HG03175 (cell line): ENCODE measurements around the gene PMM2.
A peak's percentile ranks its signal among the peaks of the same experiment; 100 is the strongest.
"Not testable (repeated sequence)": the region's sequence is repeated elsewhere in the genome, so short reads cannot be mapped to it uniquely, and the experiment has no call there.

Source experiments
- ATAC-seq: cut with Tn5 transposase; IDR thresholded peaks from one replicate; pipeline ENCODE4 v1.9.1; 2021; ENCODE audit warnings: mild to moderate bottlenecking, moderate library complexity; ENCODE audit not compliant: unreplicated experiment

The PMM2 gene

DNA sequence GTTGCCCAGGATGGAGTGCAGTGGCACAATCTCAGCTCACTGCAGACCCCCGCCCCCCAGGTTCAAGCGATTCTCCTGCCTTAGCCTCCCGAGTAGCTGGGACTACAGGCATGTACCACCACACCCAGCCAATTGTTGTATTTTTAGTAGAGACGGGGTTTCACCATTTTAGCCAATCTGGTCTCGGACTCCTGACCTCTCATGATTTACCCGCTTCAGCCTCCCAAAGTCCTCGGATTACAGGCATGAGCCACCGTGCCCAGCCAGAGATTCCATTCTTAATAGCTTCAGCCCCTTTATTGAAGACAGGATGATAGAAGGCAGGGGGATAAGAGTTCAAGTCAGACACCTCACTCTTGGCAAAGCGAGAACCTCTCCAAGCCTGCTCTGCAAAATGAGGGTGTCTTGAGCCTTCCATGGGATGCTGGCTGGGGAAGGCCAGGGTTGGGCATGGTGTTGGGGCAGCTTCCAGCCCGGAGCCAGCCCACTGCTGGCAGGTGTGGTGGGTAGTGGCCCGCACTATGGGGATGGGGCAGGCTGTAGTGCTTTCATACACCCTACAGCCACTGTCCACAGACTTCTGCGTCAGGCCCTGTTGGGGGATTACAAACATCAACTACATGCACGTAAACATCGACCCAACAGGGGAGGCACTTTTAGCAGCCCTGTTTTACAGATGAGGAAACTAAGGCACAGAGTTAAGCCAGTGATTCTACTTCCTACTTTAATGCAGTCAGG lies 67.7 kb downstream of the PMM2 start:
- no peak for ATAC-seq

DNA sequence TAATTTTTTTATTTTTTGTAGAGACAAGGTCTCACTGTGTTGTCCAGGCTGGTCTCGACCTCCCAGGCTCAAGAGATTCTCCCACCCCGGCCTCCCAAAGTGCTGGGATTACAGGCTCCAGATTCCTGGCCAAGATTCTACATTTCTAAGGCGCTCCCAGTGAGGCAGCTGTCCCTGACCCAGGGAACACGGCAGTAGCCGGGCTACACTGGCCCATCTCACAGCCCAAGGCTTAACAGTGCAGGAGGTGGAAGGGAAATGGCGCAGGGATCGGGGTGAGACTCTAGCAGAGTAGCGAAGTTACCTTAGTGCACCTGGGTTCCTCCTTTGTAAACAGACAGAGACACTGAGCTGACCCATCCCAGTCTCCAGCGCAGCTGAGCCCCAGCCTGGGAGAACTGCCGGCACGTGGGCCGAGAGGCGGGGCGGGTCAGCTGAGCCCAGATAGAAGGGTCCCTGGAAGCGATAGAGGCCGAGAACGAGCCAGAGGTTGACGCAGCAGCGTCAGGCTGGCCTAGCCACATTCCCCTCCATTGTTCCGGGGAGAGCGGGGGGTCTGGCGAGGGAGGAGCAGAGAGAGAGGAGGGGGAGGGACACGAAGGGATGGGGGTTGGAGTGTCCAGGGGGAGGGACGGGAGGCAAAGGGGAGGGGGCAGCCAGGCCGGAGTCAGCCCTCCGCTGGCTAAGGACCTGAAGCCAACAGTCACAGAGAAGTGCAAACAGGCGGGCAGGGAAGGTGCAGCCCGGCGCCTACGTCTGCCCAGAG lies 68.7 kb downstream of the PMM2 start:
- ATAC-seq: no peak

DNA sequence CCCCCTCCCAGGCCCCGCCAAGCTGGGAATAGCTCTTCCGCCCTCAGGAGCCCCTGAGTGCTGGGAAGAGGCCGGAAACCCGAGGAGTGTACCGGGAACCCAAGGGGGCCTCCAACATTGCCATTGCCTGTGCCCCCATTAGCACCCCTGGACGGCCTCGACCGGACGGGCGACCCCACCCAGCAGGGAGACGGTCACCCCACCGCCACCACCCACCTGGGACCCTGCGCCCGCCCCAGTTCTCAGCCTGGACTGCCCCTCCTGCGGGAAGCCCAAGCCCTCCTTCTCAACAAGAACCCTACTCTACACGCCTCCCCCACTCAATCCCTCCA lies 69.2 kb downstream of the PMM2 start:
- ATAC-seq: no peak

DNA sequence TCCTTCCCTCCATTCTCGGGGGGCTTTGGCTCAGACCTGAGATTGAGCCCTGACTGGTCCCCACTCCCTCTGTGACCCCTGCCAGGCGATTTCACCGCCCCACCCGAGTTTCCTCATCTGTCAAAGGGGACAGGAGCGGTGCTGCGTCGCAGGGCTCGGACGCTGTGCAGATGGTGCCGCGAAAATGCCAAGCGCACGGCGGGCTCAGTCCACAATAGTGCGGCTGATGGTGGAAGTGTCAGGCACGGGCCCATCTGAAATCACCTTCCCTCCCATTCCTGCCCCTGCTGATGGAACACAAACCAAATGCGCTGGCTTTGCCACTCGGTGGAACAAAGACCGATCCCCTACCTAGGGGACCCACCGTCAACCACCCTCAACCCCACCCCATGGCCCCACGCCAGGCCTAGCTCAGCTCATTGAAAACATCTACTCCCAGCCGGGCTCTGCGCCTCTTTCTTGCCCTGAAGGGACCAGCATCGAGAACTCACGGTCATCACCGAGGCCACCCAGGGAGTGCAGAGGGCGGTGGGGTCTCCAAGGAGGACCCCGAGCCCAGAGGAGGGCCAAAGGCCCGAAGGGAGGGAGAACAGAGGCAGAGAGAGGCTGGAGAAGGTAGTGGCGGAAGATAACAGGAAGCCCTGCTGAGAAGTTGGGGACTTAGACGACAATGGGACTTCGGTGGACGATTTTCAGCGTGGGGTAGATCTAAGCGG lies 69.7 kb downstream of the PMM2 start:
- no peak for ATAC-seq

DNA sequence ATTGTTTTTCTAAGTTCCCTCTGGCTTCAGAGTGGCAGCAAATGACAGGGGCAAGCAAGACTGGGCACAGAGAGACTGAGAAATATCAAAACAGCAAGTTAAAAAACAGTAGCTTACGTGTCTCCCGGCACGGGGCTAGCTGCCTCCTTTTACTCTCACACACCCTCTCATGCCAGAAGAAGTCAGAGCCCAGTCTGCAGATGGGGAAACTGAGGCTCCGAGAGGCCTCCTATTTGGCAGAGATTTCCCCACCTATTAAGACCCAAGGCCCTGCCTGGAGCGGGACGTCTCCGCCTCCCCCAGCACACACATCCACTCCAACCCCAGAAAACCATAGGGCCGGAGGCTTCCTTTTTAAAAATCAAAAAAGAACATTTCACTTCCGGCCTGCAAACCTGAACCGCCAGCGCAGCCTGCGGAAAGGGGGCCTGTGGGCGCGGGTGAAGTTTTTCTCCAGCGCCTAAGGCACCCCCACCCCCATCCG lies 70.3 kb downstream of the PMM2 start:
- no peak for ATAC-seq

DNA sequence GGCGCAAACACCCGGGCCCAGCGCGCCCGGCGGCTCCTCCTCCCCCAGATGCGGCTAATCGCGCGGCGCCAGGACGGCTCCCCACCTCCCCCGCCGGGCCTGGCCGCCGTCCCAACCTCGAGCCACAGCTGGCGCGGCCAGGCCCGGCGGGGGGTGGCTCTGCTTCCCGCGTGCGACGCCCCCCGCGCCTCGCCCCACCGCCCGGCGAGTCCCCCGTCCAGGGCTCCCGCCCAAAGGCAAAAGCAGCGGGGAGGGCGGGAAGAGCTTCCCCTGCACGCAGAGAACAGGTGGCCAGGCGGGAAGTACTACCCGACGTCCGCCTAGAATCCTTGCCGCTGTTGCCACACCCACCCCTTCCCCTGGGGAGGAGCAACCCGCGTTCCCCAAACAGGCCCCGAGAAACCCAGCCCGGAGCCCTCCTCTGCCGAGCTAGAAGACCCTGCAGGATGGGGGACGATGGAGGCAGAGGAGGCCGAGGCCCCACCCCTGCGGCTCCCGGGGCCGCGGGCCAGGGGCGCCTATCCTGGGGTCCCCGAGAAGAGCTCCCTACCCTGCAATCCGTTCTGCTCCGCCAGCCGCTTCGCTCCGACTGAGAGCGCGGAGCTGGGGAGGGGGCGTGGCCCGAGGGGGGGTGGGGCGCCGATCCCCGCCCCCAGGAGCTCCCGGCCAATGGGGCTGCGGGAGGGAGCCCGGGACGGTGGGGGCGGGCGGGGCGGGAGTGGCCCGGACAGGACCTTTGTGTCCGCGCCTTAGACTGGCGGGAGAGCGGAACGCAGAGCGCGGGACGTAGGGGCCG lies 71.0 kb downstream of the PMM2 start, which contains the start of gene CARHSP1:
TSS of gene CARHSP1 (minus strand) at position 591 of the 796 bp plus-strand sequence. CDS start 9,678 bp downstream, outside the sequence.
- ATAC-seq: peak; percentile 69

DNA sequence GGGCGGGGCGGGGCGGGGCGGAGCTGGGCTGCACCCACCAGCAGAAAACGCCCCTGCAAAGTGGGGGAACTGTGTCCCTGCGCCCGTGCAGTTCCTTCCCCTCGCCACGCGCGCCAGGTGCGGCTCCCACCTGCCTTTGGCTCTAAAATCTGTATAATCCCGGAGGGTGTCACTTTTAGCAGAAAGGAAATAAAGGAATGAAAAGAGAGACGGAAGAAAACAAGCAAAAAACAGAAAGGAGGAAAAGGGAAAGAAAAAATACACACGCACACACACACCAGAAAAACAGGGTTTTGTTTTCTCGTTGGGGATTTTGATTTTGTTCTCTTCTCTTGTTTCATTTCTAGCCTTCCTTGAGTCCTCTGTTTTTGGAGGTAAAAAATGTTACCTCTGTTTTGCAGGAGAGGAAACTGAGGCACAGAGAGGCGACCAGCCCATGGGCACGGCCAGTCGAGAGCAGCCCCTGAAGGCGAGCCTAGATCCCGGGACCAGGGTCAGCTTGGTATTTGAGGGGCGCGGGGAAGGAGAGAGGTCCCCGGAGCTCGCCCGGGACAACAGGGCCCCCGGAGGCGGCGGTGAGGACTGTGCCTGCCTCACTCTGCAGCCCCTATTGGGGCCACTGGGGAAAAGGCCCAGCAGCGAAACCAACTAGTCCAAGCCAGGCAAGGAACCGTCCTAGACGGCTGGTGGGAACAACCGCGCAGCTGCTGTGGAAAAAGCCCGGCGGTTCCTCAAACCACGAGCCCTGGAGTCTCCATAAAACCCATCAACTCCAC lies 71.8 kb downstream of the PMM2 start:
- ATAC-seq: no peak

DNA sequence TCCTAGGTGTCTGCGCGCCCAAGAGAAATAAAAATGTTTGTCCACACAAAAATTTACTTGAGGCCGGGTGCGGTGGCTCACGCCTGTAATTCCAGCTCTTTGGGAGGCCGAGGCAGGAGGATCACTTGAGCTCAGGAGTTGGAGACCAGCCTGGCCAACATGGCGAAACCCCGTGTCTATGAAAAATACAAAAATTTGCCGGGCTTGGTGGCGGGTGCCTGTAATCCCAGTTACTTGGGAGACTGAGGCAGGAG lies 72.3 kb downstream of the PMM2 start:
- ATAC-seq: not testable (repeated sequence)

DNA sequence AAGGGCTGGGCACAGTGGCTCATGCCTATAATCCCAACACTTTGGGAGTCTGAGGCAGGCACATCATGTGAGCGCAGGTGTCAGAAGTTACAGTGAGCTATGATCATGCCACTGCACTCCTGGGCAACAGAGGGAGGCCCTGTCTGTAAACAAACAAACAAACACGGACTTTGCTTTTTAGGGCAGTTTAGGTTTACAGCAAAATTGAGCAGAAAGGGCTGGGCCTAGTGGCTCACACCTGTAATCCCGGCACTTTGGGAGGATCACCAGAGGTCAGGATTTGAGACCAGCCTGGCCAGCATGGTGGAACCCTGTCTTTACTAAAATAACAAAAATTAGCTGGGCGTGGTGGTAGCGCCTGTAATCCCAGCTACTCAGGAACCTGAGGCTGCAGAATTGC lies 74.4 kb downstream of the PMM2 start:
- ATAC-seq: no peak

DNA sequence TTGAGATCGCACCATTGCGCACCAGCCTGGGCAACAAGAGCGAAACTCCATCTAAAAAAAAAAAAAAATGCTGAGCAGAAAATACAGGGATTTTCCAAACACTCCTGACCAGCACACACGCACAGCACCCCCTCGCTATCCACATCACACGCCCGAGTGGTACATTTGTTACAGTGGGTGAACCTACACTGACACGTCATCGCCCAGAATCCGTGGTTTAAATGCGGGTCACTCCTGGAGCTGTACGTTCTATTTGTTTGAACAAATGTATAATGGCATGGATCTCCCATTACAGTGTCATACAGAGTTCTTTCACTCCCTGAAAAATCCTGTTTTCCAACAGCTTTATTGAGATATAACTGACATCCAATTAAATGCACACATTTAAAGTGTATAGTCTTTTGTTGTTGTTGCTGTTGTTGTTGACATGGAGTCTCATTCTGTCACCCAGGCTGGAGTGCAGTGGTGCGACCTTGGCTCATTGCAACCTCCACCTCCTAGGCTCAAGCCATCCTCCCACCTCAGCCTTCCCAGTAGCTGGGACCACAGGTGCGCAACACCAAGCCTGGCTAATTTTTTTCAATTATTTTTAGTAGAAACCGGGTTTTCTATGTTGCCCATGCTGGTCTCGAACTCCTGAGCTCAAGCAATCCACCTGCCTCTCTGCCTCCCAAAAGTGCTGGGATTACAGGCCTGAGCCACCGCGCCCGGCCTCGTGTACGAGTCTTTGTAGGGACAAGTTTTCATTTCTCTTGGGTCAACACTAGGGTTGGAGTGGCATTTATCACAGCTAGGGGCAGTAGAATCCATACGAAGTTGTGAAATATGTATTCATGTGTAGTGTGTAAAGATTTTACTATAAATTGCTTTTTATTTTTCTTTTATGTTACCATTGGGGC lies 75.6 kb downstream of the PMM2 start:
- no peak for ATAC-seq

DNA sequence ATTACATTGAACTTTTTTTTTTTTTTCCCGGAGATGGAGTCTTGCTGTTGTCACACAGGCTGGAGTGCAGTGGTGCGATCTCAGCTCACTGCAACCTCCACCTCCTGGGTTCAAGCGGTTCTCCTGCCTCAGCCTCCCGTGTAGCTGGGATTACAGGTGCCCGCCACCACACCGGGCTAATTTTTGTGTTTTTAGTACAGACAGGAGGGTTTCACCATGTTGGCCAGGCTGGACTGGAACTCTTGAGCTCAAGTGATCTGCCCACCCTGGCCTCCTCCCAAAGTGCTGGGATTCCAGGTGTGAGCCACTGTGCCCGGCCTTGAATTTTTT lies 76.2 kb downstream of the PMM2 start:
- not testable (repeated sequence) for ATAC-seq

DNA sequence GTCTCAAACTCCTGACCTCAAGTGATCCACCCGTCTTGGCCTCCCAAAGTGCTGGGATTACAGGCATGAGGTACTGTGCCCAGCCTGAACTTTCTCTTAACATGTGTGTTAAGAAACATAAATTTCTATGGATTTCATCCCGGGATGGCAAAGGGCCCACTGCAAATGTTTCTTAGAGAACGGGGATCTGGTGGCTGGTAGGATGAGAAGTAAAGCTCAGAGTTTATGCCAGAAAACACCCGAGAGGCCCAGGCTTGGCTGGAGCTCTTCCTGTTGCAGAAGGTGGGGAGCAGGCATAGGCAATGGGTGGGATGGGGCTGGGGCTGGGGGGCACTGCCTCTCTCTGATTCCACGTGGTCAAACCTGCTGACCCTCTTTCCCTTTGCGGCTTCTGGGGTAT lies 76.7 kb downstream of the PMM2 start:
- no peak for ATAC-seq

DNA sequence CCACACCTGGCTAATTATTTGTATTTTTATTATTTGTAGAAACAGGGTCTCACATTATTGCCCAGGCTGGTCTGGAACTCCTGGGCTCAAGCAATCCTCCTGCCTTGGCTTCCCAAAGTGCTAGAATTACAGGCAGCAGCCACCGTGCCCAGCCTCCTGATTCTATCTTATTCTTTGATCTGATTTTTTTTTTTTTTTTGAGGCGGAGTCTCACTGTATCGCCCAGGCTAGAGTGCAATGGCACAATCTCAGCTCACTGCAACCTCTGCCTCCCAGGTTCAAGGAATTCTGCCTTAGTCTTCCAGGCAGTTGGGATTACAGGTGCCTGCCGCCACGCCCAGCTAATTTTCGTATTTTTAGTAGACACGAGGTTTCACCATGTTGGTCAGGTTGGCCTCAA lies 77.7 kb downstream of the PMM2 start:
- not testable (repeated sequence) for ATAC-seq

DNA sequence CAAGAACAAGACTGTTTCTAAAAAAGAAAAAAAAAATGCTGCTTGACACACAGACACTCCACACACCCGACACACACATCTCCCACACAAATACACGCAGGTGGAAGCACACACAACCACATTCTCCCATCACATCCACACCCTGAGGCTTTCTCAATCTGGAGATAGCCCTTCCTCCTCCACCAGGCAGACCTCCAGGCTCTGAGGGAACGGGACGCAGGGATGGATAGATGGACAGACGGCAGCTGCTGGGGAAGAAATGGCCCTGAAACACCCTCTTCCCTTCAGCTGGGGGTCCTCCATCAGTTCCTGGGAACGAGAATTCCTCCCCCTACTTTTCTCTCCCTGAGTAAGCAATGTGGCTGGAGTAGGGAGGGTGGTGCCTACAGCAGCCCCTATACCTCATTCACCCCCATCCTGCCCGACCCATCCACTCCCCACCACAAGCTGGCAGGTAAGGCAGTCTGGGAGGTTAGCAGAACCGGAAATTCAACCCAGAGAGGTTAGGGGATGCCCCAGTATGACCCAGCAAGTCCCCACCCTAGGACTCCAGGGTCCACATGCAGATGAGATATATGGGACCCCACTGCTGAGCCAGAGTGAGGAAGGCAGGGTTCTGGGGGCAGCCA lies 80.4 kb downstream of the PMM2 start:
- no peak for ATAC-seq

DNA sequence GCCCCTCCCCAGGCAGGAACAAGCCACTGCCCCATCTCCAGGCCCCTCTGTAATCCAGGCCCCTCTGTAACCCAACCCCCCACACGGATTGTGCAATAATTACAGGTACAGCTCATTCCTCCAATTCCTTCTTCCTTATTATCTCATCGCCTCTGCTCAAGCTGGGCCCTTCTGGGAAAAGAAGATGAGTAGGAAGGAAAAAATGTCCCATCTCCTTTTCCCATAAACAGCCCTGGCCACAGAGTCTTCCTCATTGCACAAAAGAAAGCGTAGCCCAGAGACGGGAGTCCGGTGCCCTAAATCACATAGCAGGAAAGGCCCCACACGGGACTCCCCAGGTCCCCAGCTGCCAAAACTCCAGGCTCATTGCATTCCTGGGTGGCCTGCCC lies 80.9 kb downstream of the PMM2 start:
- no peak for ATAC-seq

DNA sequence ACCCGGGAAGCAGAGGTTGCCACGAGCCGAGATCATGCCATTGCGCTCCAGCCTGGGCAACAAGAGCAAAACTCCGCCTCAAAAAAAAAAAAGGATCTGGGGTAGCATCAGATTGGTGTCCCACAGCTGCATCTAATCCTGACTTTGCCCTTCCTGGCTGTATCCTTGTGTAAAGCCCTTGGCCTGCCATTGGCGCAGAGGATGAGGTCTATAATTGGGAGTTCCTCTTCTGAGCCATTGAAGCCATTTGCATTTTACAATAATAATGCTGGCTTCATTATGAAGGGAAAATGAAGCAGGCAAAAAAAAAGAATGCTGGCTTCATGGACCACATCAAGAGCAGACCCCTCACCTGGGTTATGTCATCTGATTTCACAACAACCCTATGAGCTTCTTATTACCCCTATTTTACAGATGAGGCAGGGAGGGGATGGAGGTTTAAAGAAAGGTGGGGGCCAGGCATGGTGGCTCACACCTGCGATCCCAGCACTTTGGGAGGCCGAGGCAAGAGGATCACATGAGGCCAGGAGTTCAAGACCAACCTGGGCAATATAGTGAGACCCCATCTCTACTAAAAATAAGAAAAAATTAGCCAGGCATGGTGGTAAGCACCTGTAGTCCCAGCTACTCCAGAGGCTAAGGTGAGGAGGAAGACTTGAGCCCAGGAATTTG lies 83.3 kb downstream of the PMM2 start:
- ATAC-seq: no peak

DNA sequence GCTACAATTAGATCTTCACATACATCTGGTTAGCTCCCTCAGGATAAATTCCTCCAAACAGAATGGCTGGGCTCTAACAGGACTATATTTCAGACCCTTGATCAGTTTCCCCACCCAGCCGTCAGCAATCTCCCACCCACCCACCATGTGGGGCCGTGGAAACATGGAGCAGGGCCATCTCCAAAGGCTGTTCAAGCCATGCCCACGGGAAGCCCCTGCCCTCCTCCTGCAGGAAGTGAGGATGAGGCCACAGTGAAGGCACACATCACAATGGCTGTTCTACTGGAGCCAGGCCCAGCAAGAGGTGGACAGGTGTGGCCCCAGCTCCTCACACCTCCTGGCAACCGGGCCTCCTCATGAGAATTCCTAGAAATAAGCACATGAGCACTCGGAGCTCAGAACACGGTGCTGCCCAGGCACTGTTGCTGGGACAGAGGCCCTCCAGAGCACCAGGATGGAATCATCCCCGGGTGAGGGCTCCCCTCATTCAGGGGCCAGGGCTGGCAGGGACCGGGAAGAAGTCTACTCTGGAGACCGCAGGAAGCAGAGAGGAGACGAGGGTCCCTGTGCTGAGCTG lies 84.5 kb downstream of the PMM2 start, which contains the start of gene LITAFD:
TSS of gene LITAFD (plus strand) at position 311 of the 577 bp plus-strand sequence. CDS start 2,005 bp downstream, outside the sequence.
- no peak for ATAC-seq
